GM18873 (cell line): ENCODE results near the gene CNTNAP1.

Experiments used
- ATAC-seq: cut with Tn5 transposase; IDR thresholded peaks from one replicate; pipeline ENCODE4 v1.9.1; 2021; ENCODE audit warnings: mild to moderate bottlenecking, moderate library complexity, moderate number of reproducible peaks; ENCODE audit not compliant: unreplicated experiment, low FRiP score

The CNTNAP1 gene

GRCh38 chr17:42669977-42670788 is 12.1 kb upstream of the CNTNAP1 start:
- no peak for ATAC-seq

GRCh38 chr17:42670789-42671657 is 11.3 kb upstream of the CNTNAP1 start:
- ATAC-seq = no peak

GRCh38 chr17:42672038-42672437 is 10.3 kb upstream of the CNTNAP1 start:
- no peak for ATAC-seq

GRCh38 chr17:42673266-42673884 is 9.0 kb upstream of the CNTNAP1 start:
- no peak for ATAC-seq

GRCh38 chr17:42673885-42674754 is 8.2 kb upstream of the CNTNAP1 start:
- ATAC-seq = no peak

GRCh38 chr17:42674755-42675347 is 7.5 kb upstream of the CNTNAP1 start:
- no peak for ATAC-seq

GRCh38 chr17:42675348-42675964 is 6.9 kb upstream of the CNTNAP1 start:
- ATAC-seq = no peak

GRCh38 chr17:42675965-42676423 is 6.3 kb upstream of the CNTNAP1 start:
- no peak for ATAC-seq

GRCh38 chr17:42676424-42677011 is 5.8 kb upstream of the CNTNAP1 start, which contains the start of gene PLEKHH3:
PLEKHH3 (minus strand) TSS chr17:42676994; CDS start chr17:42676563, 431 bp downstream.
- no peak for ATAC-seq

GRCh38 chr17:42677012-42677857 is 5.1 kb upstream of the CNTNAP1 start:
- peak; percentile 63 for ATAC-seq

- no peak for ATAC-seq
Measured at GRCh38 chr17:42677921-42678781, 4.2 kb upstream of the CNTNAP1 start.

- no peak for ATAC-seq
Measured at GRCh38 chr17:42678951-42679491, 3.3 kb upstream of the CNTNAP1 start.

GRCh38 chr17:42679492-42680330 is 2.6 kb upstream of the CNTNAP1 start:
- ATAC-seq = no peak

GRCh38 chr17:42680331-42680808 is 2.0 kb upstream of the CNTNAP1 start:
- ATAC-seq = no peak

GRCh38 chr17:42682722-42683403 is 532 bp downstream of the CNTNAP1 start:
- no peak for ATAC-seq
